Endothelial cell (in vitro differentiated cells): ENCODE results near the gene MBD3L1. TPM values are rescaled to one million over a fixed set of nuclear protein-coding genes. Genes with fewer than 3 reads are reported as not detected.

Experiments
- DNase-seq: peaks from one replicate; pipeline ENCODE4 v3.0.0; 2021; ENCODE audit warnings: low spot score
- H3K27ac Mint-ChIP-seq: one replicate; pipeline ENCODE4 v1.8.0; 2021; ENCODE audit warnings: mixed read lengths, inconsistent platforms; ENCODE audit not compliant: unreplicated experiment
- H3K27me3 Mint-ChIP-seq: one replicate; pipeline ENCODE4 v1.8.0; 2021; ENCODE audit warnings: mild to moderate bottlenecking, moderate library complexity, mixed read lengths, inconsistent platforms; ENCODE audit not compliant: unreplicated experiment
- H3K36me3 Mint-ChIP-seq: one replicate; pipeline ENCODE4 v1.8.0; 2021; ENCODE audit warnings: mild to moderate bottlenecking, low read depth, mixed read lengths, inconsistent platforms; ENCODE audit not compliant: unreplicated experiment
- H3K4me1 Mint-ChIP-seq: one replicate; pipeline ENCODE4 v1.8.0; 2021; ENCODE audit warnings: mild to moderate bottlenecking, mixed read lengths, inconsistent platforms; ENCODE audit not compliant: unreplicated experiment
- H3K4me3 Mint-ChIP-seq: one replicate; pipeline ENCODE4 v1.8.0; 2021; ENCODE audit warnings: mild to moderate bottlenecking, mixed read lengths, inconsistent platforms; ENCODE audit not compliant: unreplicated experiment
- H3K9me3 Mint-ChIP-seq: one replicate; pipeline ENCODE4 v1.8.0; 2021; ENCODE audit warnings: mixed read lengths, inconsistent platforms; ENCODE audit not compliant: unreplicated experiment
- CTCF ChIP-seq: fragments of 200-600 bp; sonication (generic); IDR thresholded peaks from one replicate; pipeline ENCODE4 v1.5.0; 2021; ENCODE audit warnings: antibody characterized with exemption; ENCODE audit not compliant: unreplicated experiment
- long read RNA-seq: library from polyadenylated mRNA; unstranded; transcript quantifications from one replicate; pipeline ENCODE4 v2.0.0, GENCODE V29; 2020; ENCODE audit not compliant: unreplicated experiment
- total RNA-seq: library from RNA; stranded (reverse); fragmentation: NEBNext Ultra II Directional; extraction: Animal tissue kit (Norgen Biotek cat#: 25700); gene quantifications from one replicate; pipeline ENCODE4 v1.2.1, GENCODE V29; 2021; ENCODE audit not compliant: unreplicated experiment

The MBD3L1 gene
- not detected for total RNA-seq
- long read RNA-seq = 0 reads

GRCh38 chr19:8832132-8833021, at the start of gene MBD3L1, which contains the start of gene ZNF558:
TSS of gene MBD3L1 (plus strand) at chr19:8832377. CDS start at chr19:8842679, 10,302 bp downstream.
TSS of gene ZNF558 (minus strand) at chr19:8832304. CDS start at chr19:8822659, 9,645 bp downstream.
- peaks cover 42% of the 10 kb centered on the region for H3K9me3 Mint-ChIP-seq
- H3K4me1 Mint-ChIP-seq = no peaks in the 10 kb centered on the region
- peak within 1 kb of the TSS; percentile 15 for H3K4me3 Mint-ChIP-seq
- peaks cover 18% of the 10 kb centered on the region for H3K36me3 Mint-ChIP-seq
- TF ChIP-seq CTCF = no peak
- H3K27me3 Mint-ChIP-seq = peaks cover 7% of the 10 kb centered on the region
- no peak for DNase-seq
- H3K27ac Mint-ChIP-seq = no peak within 1 kb of the TSS

- no peak overlapping the region for H3K27ac Mint-ChIP-seq
- no peaks in the 10 kb centered on the region for H3K4me1 Mint-ChIP-seq
- no peak overlapping the region for H3K4me3 Mint-ChIP-seq
- H3K27me3 Mint-ChIP-seq = no peaks in the 10 kb centered on the region
- no peak for DNase-seq
- peaks cover 7% of the 10 kb centered on the region for H3K36me3 Mint-ChIP-seq
- H3K9me3 Mint-ChIP-seq = peaks cover 10% of the 10 kb centered on the region
- no peak for TF ChIP-seq CTCF
Measured at GRCh38 chr19:8794823-8795222, 37.4 kb upstream of the MBD3L1 start.

- H3K4me1 Mint-ChIP-seq = no peaks in the 10 kb centered on the region
- no peak for TF ChIP-seq CTCF
- no peak for DNase-seq
- H3K36me3 Mint-ChIP-seq = peaks cover 10% of the 10 kb centered on the region
- H3K27ac Mint-ChIP-seq = no peak overlapping the region
- H3K9me3 Mint-ChIP-seq = peaks cover 42% of the 10 kb centered on the region
- peaks cover 2% of the 10 kb centered on the region for H3K27me3 Mint-ChIP-seq
- no peak overlapping the region for H3K4me3 Mint-ChIP-seq
Measured at GRCh38 chr19:8806661-8807060, 25.5 kb upstream of the MBD3L1 start.

- DNase-seq = no peak
- H3K9me3 Mint-ChIP-seq = peaks cover 40% of the 10 kb centered on the region
- H3K27ac Mint-ChIP-seq = no peak overlapping the region
- TF ChIP-seq CTCF = no peak
- H3K27me3 Mint-ChIP-seq = peaks cover 2% of the 10 kb centered on the region
- H3K36me3 Mint-ChIP-seq = no peaks in the 10 kb centered on the region
- H3K4me1 Mint-ChIP-seq = no peaks in the 10 kb centered on the region
- H3K4me3 Mint-ChIP-seq = no peak overlapping the region
Measured at GRCh38 chr19:8811315-8812172, 20.6 kb upstream of the MBD3L1 start.
